Mucosa of descending colon (tissue), 3 donors: ENCODE measurements around the gene EHBP1L1. TPM values are rescaled to one million over a fixed set of nuclear protein-coding genes. Genes with fewer than 3 reads are reported as not detected.

ENCODE experiments used
- ATAC-seq: fragments of 200-7000 bp; cut with Tn5 transposase; one replicate; pipeline ENCODE4 v1.9.1; 2020; ENCODE audit warnings: mild to moderate bottlenecking, moderate library complexity
- DNase-seq, 3 donors: peaks; one replicate each; pipeline ENCODE4 v3.0.0-alpha.2; 2020
- H3K36me3 ChIP-seq: fragments of 200-600 bp; one replicate; pipeline ENCODE4 v1.8.0; 2021; ENCODE audit warnings: low read depth, mild to moderate bottlenecking
- H3K4me1 ChIP-seq: fragments of 200-600 bp; one replicate; pipeline ENCODE4 v1.8.0; 2021; ENCODE audit warnings: low read depth, mild to moderate bottlenecking
- H3K4me3 ChIP-seq: fragments of 200-600 bp; one replicate; pipeline ENCODE4 v1.8.0; 2021; ENCODE audit warnings: mild to moderate bottlenecking
- H3K9me3 ChIP-seq: fragments of 200-600 bp; one replicate; pipeline ENCODE4 v1.8.0; 2021; ENCODE audit warnings: mild to moderate bottlenecking
- intact Hi-C, 2 donors: fragments of 100-400 bp; cut with DNase I in 1 of 2; cut with micrococcal nuclease in 1 of 2; formaldehyde crosslinking; loops; one replicate each; pipeline versions ENCODE4 v1.11.0 to v1.11.1; 2022; cut with DNase I, micrococcal nuclease
- total RNA-seq, 3 donors: library from RNA; stranded (reverse); fragmentation: NEBNext Ultra II Directional in 2 of 3; extraction: Animal tissue kit (Norgen Biotek cat#: 25700) in 2 of 3; gene quantifications; one replicate each; pipeline versions ENCODE4 v1.2.1 to v1.2.4, GENCODE V29; 2021 to 2023
- TF ChIP-seq, protein P1 (sequence below): fragments of 200-600 bp; IDR thresholded peaks from one replicate; pipeline ENCODE4 v1.8.0; 2022; ENCODE audit warnings: antibody characterized with exemption, mild to moderate bottlenecking
- donor health status: DM: no; HTN: no; CAD: no; lungs with moderate emphysema.
- donor health status: DM: no; HTN: no; CAD: no.
- donor health status: DM: no; HTN: yes; CAD: no.

Gene EHBP1L1
- total RNA-seq, 3 donors from 2014 or later: 65.8 to 208 (median 65.9) TPM

DNA sequence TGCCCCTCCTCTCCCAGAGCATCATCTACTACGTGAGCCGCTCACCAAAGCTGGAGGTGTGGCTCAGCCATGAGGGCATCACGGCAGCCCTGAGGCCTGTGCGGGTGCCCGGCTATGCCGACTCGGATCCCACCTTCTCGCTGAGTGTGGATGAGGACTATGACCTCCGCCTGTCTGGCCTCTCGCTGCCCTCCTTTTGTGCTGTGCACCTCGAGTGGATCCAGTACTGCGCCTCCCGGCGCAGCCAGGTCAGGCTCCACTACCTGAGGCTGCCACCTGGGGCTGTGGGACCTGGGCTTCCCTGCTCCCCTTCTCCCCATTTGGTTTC lies 58.2 kb downstream of the EHBP1L1 start:
- intact Hi-C loops: no loop called here
- H3K4me3 ChIP-seq: no peak overlapping the region
- ATAC-seq: no peak
- DNase-seq: no peak
- peaks cover 7% of the 10 kb centered on the region for H3K36me3 ChIP-seq
- H3K4me1 ChIP-seq: peaks cover 7% of the 10 kb centered on the region
- no peaks in the 10 kb centered on the region for H3K9me3 ChIP-seq
- TF ChIP-seq, protein P1, sequence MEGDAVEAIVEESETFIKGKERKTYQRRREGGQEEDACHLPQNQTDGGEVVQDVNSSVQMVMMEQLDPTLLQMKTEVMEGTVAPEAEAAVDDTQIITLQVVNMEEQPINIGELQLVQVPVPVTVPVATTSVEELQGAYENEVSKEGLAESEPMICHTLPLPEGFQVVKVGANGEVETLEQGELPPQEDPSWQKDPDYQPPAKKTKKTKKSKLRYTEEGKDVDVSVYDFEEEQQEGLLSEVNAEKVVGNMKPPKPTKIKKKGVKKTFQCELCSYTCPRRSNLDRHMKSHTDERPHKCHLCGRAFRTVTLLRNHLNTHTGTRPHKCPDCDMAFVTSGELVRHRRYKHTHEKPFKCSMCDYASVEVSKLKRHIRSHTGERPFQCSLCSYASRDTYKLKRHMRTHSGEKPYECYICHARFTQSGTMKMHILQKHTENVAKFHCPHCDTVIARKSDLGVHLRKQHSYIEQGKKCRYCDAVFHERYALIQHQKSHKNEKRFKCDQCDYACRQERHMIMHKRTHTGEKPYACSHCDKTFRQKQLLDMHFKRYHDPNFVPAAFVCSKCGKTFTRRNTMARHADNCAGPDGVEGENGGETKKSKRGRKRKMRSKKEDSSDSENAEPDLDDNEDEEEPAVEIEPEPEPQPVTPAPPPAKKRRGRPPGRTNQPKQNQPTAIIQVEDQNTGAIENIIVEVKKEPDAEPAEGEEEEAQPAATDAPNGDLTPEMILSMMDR: no peak

DNA sequence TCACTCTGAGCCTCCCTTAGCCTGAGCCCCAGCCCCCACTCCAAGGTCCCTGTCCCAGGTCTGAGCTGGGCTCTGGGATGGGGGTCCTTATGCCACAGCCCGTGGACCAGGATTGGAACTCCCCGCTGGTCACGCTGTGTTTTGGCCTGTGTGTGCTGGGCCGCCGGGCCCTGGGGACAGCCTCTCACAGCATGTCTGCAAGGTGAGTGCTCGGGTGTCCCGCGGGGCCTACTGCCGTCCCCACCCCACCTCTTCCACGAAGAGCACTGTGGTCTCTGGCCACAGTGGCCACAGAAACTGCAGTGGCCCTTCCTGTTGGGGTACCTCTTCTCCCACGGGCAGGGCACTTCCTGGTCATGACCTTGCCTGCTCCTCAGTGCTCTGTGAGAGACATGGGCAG lies 58.6 kb downstream of the EHBP1L1 start:
- H3K4me1 ChIP-seq: peaks cover 9% of the 10 kb centered on the region
- no peaks in the 10 kb centered on the region for H3K9me3 ChIP-seq
- peaks cover 4% of the 10 kb centered on the region for H3K36me3 ChIP-seq
- intact Hi-C loops: no loop called here
- TF ChIP-seq, protein P1: no peak
- DNase-seq: no peak
- no peak for ATAC-seq
- no peak overlapping the region for H3K4me3 ChIP-seq

DNA sequence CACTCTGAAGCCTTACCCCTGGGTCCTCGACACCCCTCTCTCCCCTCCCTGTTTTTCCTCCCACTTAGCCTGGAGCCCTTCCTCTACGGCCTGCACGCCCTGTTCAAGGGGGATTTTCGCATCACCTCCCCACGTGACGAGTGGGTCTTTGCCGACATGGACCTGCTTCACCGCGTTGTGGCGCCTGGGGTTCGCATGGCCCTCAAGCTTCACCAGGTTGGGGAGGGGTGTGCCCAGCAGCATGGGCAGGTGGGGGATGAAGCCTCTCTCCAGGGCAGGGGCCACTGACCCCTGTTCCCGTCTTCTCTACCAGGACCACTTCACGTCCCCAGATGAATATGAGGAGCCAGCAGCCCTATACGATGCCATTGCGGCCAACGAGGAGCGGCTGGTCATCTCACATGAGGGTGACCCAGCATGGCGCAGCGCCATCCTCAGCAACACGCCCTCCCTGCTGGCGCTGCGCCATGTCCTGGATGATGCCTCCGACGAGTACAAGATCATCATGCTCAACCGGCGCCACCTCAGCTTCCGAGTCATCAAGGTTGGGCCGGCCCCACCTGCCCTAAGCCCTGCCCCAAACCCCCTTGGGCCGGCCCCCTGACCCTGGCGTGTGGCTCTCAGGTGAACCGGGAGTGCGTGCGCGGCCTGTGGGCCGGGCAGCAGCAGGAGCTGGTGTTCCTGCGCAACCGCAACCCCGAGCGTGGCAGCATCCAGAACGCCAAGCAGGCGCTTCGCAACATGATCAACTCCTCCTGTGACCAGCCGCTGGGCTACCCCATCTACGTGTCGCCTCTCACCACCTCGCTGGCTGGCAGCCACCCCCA lies 59.3 kb downstream of the EHBP1L1 start:
- peaks cover 14% of the 10 kb centered on the region for H3K4me1 ChIP-seq
- no peaks in the 10 kb centered on the region for H3K36me3 ChIP-seq
- ATAC-seq (no peak), DNase-seq (no peak)
- no peak overlapping the region for H3K4me3 ChIP-seq
- H3K9me3 ChIP-seq: no peaks in the 10 kb centered on the region
- intact Hi-C loops: no loop called here
- TF ChIP-seq, protein P1: no peak

DNA sequence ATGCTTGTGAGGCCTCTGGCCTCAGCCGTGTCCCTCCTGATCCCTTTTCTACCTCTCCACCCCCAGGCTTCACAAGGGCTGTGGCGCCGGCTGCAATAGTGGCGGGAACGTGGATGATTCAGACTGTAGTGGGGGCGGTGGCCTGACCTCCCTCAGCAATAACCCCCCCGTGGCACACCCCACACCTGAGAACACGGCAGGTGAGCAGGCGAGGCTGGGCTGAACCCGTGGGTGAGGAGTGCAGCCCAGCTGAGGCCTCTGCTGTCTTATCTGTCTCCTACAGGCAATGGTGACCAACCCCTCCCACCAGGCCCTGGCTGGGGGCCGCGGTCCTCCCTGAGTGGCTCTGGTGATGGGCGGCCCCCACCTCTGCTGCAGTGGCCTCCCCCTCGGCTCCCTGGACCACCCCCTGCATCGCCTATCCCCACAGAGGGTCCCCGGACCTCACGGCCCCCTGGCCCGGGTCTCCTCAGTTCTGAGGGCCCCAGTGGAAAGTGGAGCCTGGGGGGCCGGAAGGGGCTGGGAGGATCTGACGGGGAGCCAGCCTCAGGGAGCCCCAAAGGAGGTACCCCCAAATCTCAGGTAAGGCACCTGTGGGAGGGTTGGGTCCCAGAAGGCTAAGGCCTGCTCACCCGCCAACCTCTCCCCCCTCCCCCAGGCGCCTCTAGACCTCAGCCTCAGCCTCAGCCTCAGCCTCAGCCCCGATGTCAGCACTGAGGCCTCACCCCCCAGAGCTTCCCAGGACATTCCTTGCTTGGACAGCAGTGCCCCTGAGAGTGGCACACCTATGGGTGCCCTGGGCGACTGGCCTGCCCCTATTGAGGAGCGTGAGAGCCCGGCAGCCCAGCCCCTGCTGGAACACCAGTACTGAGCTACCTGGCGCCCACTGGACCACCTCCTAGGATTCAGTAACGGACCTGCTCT lies 60.5 kb downstream of the EHBP1L1 start:
- peaks cover 15% of the 10 kb centered on the region for H3K4me1 ChIP-seq
- H3K9me3 ChIP-seq: no peaks in the 10 kb centered on the region
- ATAC-seq (no peak), DNase-seq (no peak)
- no peaks in the 10 kb centered on the region for H3K36me3 ChIP-seq
- intact Hi-C loops: no loop called here
- H3K4me3 ChIP-seq: no peak overlapping the region
- TF ChIP-seq, protein P1: no peak

DNA sequence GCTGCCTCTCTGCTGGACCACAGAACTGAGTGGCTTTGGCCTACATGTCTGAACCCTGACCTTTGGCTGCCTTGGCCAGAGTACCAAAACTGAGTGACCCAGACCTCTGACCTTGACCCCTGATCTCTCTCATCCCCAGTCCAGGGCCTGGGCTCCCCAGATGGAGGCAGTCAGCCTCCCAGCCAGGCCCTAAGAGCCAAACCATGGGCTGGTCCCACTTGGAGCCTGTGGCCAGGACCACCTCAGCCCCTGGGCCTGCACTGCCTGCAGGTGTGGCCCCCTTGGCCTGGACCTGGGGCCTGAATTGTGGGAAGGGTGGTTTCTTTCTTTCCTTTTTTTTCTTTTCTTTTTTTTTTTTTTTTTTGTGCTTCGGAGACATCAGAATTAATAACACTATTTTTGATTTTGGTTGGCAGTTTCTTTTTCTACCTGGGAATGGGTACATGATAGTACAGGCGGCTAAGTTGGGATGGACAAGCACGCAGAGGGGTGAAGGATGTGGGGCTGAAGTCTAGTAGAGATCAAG lies 61.2 kb downstream of the EHBP1L1 start:
- H3K4me3 ChIP-seq: no peak overlapping the region
- DNase-seq: no peak
- intact Hi-C loops: no loop called here
- H3K9me3 ChIP-seq: no peaks in the 10 kb centered on the region
- no peak for ATAC-seq
- H3K4me1 ChIP-seq: peaks cover 15% of the 10 kb centered on the region
- no peaks in the 10 kb centered on the region for H3K36me3 ChIP-seq
- TF ChIP-seq, protein P1: no peak
